HG03432 (cell line): ENCODE data around the gene ZFYVE27.

Experiments
- ATAC-seq: cut with Tn5 transposase; IDR thresholded peaks from one replicate; pipeline ENCODE4 v1.9.1; 2021; ENCODE audit warnings: mild to moderate bottlenecking, moderate library complexity; ENCODE audit not compliant: unreplicated experiment

Gene ZFYVE27

DNA sequence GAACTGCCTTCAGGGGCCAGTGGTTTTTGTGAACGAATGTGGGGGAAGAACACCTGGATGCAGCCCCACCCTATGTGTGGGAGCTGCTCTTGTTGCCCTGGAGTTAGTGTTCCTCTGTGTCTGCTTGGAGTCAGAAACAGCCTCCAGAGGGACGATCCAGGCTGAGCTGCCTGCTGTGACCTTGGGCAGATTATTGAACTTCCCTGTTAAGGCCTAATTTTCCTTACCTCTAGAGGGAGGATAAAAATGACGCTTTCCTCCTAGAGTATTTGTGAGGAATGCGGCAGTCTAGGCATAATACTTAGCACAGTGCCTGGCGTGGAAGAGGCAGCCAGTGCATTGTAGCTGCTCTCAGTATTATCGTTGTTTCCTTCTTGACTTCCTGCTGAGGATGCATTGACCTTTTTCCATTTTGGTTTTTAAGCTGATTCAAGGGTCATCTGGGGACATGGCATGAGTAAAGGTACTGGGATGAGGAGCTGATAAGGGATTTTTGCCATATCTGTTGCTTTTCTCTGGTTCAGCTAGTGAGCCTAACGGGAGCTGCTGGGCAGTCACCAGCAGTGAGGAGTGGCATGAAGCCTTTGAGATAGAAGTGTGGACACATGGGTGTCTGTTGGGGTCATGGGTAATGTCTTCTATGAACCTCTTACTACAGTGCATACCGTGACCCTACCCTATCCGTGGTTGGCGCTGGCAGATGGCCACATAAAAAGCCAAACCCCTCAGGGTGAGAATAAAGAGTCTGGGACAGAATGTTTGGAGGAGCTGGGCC lies 6.4 kb downstream of the ZFYVE27 start:
- ATAC-seq, result no peak

DNA sequence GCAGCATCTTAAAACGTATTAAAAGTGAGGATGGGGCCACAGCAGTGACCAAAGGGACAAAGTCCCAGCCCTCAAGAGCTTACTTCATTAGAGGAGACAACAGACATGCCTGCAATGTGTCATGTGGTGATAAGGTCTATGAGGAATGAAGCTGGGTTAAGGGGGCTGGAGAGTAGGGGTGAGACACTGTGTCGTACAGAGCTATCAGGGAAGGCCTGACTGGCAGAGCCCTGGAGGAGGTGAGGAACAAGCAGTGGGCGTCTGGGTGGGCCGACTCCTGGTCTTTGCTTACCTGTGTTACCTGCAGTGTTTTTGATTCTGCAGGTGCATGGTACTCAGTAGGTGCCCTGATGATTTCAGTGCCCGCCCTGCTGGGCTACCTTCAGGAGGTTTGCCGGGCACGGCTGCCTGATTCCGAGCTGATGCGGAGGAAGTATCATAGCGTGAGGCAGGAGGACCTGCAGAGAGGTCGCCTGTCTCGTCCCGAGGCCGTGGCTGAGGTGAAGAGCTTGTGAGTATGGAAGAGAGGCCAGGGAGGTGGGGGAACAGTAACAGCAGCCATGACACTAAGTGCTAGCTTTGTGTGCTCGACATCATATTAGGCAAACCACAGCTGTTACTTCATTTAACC lies 7.6 kb downstream of the ZFYVE27 start:
- no peak for ATAC-seq

DNA sequence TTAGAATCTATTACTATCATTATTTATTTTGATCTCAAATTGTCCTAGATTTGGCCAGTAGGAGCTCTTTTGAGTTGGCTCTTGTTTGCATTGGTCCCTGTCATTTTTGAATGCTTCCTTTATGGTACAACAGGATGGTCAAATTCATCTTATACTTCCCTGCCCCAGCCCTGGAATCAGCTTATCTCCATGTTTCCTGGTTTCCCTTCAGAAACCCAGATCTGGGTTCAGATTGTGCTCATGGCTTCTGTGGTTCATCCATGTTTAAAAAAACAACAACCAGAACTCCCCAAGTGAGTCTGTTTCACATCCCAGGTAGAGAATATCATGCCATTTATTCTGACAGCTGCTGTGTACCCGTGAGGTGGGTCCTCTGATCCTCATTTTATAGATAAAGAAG lies 10.6 kb downstream of the ZFYVE27 start:
- ATAC-seq, result no peak

DNA sequence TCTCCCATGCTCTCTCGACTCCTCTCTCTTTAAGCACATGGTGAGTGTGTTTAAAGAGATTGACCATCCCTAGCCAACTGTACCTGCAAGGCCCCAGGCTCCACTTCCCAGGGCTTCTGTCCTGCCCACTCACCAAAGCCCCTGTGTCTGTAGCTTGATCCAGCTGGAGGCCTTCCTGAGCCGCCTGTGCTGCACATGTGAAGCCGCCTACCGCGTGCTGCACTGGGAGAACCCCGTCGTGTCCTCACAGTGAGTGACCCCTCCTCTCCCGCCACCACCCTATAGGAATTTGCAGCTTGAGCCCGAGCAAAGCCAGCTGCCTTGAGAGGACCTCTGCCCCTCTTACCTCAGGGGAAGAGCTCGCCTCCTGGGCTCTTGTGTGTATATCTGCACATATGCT lies 11.2 kb downstream of the ZFYVE27 start:
- ATAC-seq, result no peak

GRCh38 chr10:97752956-97753355 lies 16.0 kb downstream of the ZFYVE27 start:
- ATAC-seq, result no peak

DNA sequence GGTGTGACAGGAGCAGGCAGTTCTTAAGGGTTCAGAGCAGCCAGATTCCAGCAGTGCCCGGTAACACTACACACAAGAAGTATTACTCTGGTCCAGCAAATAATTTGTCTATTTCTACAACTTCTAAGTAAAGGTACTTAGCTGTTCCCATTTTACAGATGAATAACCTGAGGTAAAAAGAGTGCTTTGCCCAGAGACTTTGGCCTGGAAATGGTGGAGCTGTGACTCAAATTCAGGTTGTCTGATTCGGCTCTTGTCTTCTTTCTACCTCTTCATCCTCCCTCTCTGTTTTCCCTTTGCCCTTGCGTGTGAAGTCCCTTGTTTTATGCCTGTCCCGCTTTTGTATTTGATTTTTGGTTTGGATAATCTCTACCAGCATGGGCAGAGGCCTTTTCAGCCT lies 17.8 kb downstream of the ZFYVE27 start:
- ATAC-seq, result no peak

GRCh38 chr10:97755718-97756117 lies 18.8 kb downstream of the ZFYVE27 start:
- ATAC-seq, result no peak

GRCh38 chr10:97757471-97757870 lies 20.5 kb downstream of the ZFYVE27 start:
- ATAC-seq, result no peak

GRCh38 chr10:97759158-97759887 lies 22.4 kb downstream of the ZFYVE27 start:
- peak; percentile 54 for ATAC-seq

DNA sequence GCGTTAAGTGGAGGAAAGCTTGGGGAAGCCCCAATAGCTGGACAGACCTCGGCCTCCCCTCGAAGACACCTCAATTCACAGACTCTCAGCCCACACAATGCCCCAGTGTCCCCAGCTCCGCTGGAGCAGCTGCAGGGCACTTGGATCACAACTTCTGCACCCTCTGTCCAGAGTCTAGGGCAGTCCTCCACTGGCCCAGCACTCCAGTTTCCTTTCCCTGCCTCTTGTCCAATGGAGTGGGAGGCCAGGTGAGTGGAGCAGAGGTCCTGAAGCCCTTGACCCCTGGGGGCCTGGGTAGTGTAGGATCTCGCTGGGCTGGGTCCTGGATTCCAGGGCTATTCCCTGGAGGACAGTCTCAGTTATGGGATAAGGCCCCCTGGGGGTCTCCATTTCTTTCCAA lies 23.0 kb downstream of the ZFYVE27 start:
- no peak for ATAC-seq

GRCh38 chr10:97760461-97761257 lies 23.7 kb downstream of the ZFYVE27 start:
- no peak for ATAC-seq

- ATAC-seq, result no peak
Measured at GRCh38 chr10:97761331-97761865, 24.5 kb downstream of the ZFYVE27 start.

- ATAC-seq, result no peak
Measured at GRCh38 chr10:97762056-97762455, 25.1 kb downstream of the ZFYVE27 start.

DNA sequence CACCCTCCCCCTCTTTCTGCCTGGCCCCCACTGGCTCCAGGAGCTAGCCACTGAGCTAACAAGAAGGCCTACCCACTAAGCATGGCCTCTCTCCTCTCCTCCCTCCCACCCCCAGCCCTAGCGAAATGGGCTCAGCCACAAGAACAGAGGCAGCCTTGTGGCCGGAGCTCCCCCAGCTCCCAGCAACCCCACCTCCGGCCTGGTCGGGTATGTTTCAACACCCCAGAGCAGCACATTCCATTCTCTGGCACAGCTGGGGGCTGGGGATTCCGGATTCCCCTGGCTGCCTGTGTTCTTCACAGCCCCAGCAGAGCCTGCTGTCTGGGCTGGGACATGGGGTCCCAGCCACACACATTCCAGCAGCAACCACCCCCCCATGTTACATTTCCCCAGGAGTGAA lies 25.9 kb downstream of the ZFYVE27 start:
- no peak for ATAC-seq

- ATAC-seq, result no peak
Measured at GRCh38 chr10:97763411-97763810, 26.5 kb downstream of the ZFYVE27 start.

DNA sequence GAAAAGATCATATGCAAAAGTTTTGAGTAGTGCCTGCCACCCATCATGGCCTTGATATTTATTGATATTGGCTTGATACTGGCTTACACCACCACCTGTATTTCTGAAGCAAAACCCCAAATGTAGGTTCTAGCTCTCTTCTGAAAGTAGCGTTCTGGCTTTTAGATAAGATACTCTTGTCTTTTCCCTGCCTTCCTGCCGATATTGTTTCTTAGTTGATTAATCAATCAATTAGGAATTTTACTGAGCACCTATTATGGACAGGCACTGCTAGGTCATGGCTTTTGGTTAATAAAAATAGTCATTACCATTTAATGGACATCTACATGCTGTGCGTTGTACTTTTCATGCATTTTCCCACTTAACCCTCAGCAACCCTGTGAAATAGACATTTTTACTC lies 27.0 kb downstream of the ZFYVE27 start:
- no peak for ATAC-seq

- no peak for ATAC-seq
Measured at GRCh38 chr10:97764519-97764931, 27.6 kb downstream of the ZFYVE27 start.

- ATAC-seq, result no peak
Measured at GRCh38 chr10:97765201-97765600, 28.3 kb downstream of the ZFYVE27 start.

GRCh38 chr10:97766106-97766810 lies 29.3 kb downstream of the ZFYVE27 start:
- ATAC-seq, result no peak
